GM21717 (cell line): ENCODE results near the gene TTC19.
"Not testable (repeated sequence)": the region's sequence is repeated elsewhere in the genome, so short reads cannot be mapped to it uniquely, and the experiment has no call there.

Experiments used
- ATAC-seq: cut with Tn5 transposase; IDR thresholded peaks from one replicate; pipeline ENCODE4 v1.9.1; 2021; ENCODE audit warnings: mild to moderate bottlenecking, moderate library complexity; ENCODE audit not compliant: unreplicated experiment

TTC19 gene

DNA sequence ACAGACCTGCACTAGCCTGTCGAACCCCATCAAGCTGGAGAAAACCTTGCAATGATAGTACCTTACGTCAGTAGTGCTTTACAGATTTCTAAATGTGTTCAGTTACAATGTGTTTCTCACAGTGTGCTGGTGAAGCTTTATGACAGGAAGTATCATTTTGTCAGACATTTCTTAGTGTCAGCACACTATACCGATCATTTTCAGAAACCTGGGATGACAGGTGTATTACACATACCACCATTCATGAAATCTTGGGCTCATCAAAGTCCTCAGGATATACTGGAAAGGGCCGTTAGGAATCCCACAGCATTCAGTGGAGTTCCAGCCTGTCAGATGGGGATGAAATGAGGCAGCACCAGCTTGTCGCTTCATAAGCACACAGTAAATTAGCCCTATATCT lies 27.3 kb downstream of the TTC19 start:
- no peak for ATAC-seq

DNA sequence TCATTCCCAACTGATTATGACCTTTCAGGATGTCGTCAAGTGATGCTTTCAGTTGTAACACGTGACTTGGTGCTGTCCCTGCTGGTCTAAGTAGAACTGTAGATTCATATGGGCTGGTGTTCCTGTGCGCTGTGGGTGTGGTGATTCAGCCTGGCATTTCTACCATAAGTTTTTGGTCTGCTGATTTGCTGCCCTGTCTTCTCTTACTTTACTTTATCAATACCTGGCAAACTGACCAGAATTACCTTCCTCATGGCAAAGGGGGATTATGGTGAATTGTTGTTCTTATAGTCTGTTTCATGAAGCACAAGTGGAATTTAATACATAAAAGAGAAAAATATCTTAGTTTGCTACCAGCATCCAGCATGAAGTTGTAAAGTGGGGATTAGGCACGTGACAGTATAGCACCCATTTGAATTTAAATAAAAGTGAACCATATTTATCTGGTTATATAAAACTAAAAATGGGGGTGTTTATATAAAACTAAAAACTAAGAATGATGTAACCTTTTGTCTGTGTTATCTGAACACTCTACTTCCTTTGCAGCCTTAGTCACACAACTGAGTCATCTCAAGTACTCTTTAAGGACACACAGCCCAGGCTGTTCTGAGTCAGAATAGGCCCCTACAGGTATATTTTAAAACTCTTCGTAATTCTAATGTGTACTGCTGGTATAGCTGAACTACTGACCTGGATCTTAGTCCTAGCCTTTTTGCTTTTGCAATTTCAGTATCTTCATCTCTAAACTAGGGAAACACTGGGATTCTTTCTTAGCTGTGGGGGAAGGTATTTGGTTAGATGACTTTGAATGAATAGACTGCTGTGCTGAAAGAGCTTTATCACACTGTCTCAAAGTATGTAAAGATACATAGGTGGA lies 28.3 kb downstream of the TTC19 start:
- ATAC-seq, result peak; percentile 85

DNA sequence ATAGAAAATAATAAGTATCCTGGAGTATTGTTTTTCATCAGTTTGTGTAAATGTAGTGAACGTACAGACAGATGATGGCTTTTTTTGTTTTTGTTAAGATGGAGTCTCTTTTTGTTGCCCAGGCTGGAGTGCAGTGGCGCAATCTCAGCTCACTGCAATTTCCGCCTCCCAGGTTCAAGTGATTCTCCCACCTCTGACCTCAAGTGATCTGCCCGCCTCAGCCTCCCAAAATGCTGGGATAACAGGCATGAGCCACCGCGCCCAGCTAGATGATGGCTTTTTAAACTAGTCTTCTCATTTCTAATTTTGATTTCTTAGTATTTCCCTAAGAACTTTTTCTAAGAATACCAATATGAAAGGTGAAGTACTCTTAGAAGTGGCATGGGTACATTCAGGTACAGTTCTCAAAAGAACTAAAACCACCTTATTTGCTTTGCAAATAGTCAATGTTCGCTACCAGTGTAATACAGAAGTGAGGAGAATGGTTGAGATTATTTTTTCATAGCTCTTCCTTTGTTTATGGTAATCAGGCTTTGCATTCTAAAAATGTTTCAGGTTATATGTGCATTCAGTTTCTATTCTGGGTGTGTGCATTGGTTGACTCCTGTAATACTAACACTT lies 34.2 kb downstream of the TTC19 start:
- ATAC-seq, result no peak

DNA sequence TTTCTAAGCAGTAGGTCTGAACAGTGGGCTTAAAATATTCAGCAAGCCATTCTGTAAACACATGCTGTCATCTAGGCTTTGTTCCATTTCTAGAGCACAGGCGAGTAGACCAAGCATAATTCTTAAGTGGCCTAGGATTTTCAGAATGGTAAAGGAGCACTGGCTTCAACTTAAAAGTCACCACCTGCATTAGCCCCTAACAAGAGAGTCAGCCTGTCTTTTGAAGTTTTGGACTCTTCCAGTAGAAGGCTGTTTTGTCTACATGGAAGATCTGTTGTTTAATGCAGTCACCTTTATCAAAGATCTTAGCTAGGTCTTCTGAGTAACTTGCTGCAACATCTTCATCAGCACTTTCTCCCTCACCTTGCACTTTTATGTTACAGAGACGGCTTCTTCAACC lies 36.6 kb downstream of the TTC19 start:
- ATAC-seq, result no peak

DNA sequence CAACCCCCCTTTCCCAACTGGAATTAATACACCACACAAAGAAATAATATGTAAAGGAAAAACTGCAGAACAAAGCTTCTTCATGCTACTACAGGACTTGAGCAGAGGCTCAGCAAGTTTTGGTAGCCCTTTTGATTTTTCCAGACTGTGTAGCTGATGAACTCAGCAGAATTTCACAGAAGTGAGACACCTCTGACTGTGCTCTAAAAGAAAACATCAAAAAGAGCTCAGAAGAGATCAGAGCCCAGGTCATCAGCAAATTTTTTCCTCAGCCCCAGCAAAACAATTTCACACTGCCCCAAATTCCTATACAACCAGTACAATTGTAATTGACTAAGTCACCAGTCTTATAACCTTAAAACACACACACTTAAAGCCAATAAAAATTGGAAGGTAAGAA lies 38.0 kb downstream of the TTC19 start:
- ATAC-seq, result no peak

DNA sequence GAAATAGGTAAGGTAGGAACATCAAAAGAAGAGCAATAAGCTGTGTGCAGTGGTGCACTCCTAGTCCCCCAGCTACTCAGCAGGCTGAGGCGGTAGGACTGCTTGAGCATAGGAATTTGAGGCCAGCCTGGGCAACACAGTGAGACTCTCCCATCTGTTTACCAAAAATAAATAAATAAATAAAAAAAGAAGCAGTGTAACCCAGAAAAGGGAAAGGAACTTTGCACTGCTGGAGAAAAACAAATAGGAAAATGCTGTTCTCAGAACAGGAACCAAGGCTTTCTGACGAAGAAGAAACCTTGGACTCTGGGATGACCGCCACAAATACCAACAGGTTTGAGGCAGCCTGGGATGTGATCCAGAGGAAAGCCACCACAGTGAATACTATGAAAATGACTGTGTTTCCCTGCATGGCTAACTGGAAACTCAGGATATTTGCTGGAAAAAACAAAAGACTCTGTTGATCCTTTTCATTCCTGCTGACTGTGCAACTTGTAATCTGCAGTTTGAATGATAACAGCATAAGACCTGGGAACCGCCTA lies 41.2 kb downstream of the TTC19 start:
- no peak for ATAC-seq

DNA sequence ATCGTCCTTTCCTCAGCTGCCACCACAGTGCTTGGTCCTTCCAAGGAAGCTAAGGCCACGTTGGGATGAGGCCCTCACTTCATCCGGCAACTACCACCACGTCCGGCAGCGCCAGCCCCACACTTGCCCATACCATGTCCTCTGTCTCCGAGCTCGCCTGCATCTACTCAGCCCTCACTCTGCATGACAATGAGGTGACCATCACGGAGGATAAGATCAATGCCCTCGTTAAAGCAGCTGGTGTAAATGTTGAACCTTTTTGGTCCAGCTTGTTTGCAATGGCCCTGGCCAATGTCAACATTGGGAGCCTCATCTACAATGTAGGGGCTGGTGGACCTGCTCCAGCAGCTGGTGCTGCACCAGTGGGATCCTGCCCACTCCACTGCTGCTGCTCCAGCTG lies 44.9 kb downstream of the TTC19 start:
- no peak for ATAC-seq

DNA sequence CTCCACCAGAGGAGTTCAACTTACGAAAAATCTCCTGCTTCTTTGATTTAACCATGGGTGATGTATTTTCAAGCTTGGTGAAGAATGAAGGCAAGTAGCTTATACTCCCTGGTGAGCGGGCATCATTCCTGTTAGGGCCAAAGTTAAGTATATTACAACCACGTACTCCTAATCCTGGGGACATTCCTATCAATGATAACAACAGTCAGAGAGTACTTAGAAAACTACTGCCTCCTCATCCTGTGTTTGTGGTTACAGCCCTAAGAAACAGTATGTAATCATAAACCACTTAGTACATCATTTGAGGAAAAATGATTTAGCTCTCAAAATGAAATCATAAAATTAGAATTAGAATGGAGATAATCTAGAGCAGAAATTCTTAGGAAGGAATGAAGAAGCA lies 47.3 kb downstream of the TTC19 start:
- ATAC-seq, result no peak

DNA sequence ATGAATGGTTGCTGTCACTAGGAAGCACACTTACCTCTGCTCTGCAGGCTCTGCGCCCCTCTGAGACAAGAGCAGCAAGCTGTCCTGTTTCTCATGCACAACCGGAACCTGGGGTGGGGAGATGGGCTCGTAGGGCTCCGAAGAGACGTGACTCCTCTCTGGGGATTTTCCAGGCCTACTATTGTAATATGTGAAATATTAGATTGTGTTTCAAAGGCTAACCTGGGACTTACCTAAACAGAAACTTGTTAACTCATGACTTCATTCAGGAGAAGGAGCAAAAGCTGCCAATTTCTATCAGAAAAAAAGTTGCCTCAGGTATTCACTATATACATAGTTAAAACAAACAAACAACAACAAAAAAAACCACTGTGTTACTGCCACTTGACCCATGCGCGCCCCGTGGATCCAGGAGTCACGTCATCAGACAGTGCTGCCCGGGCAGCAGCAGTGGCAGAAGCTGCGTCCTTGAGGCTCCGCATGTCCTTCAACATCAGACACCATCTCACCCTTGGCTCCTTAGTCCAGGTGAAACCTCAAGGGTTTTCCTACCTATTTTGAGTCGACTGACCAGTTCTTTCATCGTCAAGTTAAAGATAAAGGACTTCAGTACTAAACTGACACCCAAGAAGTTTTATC lies 49.3 kb downstream of the TTC19 start:
- ATAC-seq, result no peak

DNA sequence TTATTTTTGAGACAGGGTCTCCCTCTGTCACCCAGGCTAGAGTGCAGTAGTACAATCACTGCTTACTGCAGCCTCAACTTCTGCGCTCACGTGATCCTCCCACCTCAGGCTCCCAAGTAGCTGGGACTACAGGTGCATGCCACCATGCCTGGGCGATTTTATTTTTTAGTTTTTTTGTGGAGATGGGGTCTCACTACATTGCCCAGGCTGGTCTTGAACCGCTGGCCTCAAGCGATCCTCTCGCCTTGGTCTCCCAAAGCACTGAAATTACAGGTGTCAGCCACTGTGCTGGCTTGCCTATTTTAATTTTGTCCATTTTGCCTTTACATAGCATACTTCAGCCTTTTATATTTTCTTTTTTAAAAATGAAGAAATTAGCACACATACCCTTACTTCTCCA lies 51.2 kb downstream of the TTC19 start:
- no peak for ATAC-seq

DNA sequence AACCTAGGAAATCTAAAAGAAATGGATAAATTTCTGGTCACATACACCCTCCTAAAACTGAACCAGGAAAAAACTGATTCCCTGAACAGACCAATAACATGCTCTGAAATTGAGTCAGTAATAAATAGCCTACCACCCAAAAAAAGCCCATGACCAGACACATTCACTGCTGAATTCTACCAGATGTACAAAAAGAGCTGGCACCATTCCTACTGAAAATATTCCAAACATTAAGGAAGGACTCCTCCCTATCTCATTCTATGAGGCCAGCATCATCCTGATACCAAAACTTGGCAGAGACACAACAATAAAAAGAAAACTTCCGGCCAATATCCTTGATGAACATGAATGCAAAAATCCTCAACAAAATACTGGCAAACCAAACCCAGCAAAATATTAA lies 52.9 kb downstream of the TTC19 start:
- ATAC-seq, result no peak

DNA sequence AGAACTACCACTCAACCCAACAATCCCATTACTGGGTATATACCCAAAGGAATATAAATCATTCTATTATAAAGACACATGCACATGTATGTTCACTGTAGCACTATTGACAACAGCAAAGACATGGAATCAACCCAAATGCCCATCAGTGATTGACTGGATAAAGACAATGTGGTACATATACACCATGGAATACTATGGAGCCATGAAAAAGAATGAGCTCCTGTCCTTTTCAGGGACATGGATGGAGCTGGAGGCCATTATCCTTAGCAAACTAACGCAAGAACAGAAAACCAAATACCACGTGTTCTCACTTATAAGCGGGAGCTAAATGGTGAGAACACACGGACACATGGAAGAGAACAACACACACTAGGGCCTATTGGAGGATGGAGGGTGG lies 55.5 kb downstream of the TTC19 start:
- not testable (repeated sequence) for ATAC-seq

DNA sequence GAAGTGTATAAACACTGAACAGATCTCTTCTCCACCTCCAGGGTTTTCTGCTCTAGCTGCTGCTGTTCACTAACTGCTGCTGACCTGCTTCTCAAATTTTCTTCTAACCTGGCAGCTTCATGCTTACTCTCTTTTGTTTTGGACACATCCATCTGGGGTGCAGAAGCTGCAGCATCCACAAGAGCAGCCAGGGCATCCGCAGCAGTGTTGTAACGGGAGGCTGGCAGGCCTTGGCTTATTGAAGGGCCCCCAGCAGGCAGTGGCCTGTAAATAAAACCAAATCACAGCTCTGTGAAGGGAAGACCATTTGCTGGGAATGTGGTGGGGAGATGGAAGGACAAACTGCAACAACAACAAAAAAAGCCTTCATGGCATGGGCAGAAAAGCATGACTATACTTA lies 62.0 kb downstream of the TTC19 start:
- ATAC-seq, result no peak

DNA sequence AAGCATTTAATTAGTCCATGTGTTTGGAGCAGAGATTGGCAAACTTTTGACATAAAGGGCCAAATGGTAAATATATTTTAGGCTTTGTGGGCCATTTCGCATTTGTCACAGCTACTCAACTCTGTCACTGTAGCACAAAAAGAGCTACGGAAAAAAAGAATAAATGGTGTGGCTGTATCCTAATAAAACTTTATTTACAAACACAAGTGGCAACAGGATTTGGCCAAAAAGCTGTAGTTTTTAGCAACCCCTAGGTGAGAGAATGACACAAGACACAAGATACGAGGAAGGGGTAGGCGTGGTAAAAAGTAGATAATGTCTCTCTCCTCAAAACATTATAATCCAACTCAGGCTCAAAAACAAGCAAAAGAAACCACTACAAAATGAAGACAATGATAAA lies 66.5 kb downstream of the TTC19 start:
- ATAC-seq, result no peak

DNA sequence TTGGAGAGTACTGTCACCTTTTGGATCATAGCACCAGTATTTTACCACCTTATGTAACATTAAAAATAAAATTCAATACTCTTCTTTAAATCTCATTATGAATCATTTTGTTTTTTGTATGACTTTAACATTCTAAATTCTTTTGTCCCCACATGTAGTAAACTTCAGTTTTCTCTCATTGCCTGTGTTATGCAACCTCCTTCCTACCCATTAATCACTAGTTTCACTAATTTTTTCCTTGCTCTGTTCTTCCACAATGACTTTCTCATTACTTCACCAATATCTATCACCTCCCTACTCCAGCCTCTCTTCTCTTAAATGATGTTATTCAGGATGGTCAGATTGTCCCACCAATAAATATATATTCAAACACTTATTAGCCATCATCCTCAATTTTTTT lies 68.7 kb downstream of the TTC19 start:
- no peak for ATAC-seq

DNA sequence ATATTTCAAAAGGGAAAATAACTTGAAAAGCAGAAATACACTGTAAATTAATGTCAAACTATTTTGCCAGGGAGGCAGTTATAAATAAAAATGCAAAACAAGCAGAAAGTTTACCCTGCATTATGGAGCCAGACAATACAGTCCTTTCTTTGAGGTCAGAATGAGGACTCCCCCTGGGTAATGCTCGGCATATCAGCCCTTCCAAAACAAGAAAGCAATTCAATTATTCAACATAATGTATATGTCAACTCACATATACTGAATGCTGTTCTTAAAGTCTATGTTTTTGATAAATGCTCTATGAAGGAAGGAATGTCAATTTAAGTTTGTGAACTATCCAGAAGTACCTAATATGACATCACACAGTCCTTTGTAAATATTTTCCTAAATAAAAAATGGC lies 72.4 kb downstream of the TTC19 start:
- no peak for ATAC-seq

DNA sequence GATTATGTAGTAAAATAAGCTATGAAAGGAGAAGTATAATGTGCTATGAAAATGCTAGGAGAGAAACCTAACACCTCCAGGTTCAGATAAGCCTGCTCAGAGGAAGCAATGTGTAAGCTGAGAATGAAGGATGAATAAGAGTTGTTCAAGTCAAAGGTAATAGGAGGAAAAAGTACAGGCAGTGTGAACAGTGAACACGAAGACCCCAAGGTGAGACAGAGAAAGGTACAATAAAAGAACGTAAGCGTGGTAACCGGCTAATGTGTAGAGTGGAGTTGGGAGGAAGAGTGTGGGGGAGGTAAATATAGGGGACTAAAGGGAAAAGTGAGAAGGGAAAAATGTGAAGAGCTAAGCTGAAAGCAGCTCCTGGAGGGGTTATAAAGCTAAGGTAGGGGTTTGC lies 74.2 kb downstream of the TTC19 start:
- ATAC-seq, result no peak

DNA sequence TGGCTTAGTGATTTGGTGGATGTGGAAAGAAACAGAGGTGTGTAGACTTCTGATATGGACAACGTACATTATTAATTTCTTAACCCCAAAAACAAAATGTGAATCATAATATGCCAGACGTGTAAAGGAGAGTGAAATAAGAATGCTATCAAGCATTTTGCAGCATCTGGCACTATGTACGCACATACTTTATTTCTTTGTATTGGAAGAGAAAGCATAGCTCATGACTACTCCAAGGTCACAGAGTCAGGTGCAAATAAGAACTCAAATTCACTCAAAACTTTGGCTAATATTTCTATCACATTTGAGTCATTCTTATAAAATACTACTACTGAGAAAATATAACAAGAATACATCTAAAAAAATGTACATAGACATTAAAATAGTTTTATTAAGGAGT lies 74.8 kb downstream of the TTC19 start:
- no peak for ATAC-seq

DNA sequence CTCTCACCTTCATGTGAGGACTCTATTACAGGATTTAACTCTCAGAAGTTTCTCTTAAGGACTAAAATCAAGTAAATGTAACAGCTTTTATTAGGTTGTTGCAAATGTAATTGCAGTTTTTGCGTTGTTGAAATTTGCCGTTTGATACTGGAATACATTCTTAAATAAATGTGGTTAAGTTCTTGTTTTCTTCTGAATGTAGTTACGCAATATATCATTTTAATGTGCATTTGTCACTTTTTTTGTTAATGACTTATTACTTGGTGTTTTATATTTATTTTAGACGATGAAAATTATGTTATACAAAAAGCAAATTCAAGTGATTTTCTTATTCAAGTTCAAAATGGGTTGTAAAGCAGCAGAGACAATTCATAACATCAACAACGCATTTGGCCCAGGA lies 76.3 kb downstream of the TTC19 start:
- no peak for ATAC-seq
